Measurements from ENCODE around the gene CLMN.

GRCh38 chr14:95256002-95256775, 63.5 kb downstream of the CLMN start:
- TF ChIP-seq POLR2A (IDR thresholded peaks at IDR 0.05) (no peak), POLR2AphosphoS5 (IDR thresholded peaks at IDR 0.05) (no peak), CTCF (IDR thresholded peaks at IDR 0.05) (no peak)

Measured in gastroesophageal sphincter (tissue), 3 donors.